Muscle layer of colon (tissue), 2 donors: ENCODE measurements around the gene SSTR5.
"Not testable (repeated sequence)": the region's sequence is repeated elsewhere in the genome, so short reads cannot be mapped to it uniquely, and the experiment has no call there.

Experiments
- H3K27ac ChIP-seq: one replicate; pipeline ENCODE4 v1.7.0; 2013; ENCODE audit warnings: low read depth, mild to moderate bottlenecking, low read length, moderate library complexity
- H3K27me3 ChIP-seq, 2 donors: one replicate each; pipeline ENCODE4 v1.7.0; 2013; ENCODE audit warnings: low read length in 2 of 2, mild to moderate bottlenecking in 2 of 2; ENCODE audit not compliant: insufficient read depth in 2 of 2, control insufficient read depth in 1 of 2
- H3K36me3 ChIP-seq: one replicate; pipeline ENCODE4 v1.7.0; 2013; ENCODE audit warnings: mild to moderate bottlenecking, low read length; ENCODE audit not compliant: insufficient read depth
- H3K4me1 ChIP-seq: one replicate; pipeline ENCODE4 v1.7.0; 2013; ENCODE audit warnings: mild to moderate bottlenecking, low read length; ENCODE audit not compliant: insufficient read depth
- H3K4me3 ChIP-seq, 2 donors: one replicate each; pipeline ENCODE4 v1.7.0; 2013; ENCODE audit warnings: low read length in 2 of 2, low read depth in 1 of 2, mild to moderate bottlenecking in 1 of 2, moderate library complexity in 1 of 2
- H3K9ac ChIP-seq: one replicate; pipeline ENCODE4 v1.7.0; 2013; ENCODE audit warnings: low read length
- H3K9me3 ChIP-seq: one replicate; pipeline ENCODE4 v1.7.0; 2013; ENCODE audit warnings: mild to moderate bottlenecking, low read length
- donor health status: abdominal sarcoma.
- donor health status: Adenocarcinoma of cecum.

Gene SSTR5

DNA sequence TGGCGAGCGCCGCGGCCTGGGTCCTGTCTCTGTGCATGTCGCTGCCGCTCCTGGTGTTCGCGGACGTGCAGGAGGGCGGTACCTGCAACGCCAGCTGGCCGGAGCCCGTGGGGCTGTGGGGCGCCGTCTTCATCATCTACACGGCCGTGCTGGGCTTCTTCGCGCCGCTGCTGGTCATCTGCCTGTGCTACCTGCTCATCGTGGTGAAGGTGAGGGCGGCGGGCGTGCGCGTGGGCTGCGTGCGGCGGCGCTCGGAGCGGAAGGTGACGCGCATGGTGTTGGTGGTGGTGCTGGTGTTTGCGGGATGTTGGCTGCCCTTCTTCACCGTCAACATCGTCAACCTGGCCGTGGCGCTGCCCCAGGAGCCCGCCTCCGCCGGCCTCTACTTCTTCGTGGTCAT is 6.8 kb downstream of the SSTR5 start:
- H3K9me3 ChIP-seq: no peaks in the 10 kb centered on the region
- no peak overlapping the region for H3K4me3 ChIP-seq
- H3K36me3 ChIP-seq: no peaks in the 10 kb centered on the region
- H3K27me3 ChIP-seq: peaks cover 0 to 70% of the 10 kb centered on the region in 2 donors
- H3K4me1 ChIP-seq: no peaks in the 10 kb centered on the region
- no peak overlapping the region for H3K27ac ChIP-seq
- H3K9ac ChIP-seq: no peak overlapping the region

DNA sequence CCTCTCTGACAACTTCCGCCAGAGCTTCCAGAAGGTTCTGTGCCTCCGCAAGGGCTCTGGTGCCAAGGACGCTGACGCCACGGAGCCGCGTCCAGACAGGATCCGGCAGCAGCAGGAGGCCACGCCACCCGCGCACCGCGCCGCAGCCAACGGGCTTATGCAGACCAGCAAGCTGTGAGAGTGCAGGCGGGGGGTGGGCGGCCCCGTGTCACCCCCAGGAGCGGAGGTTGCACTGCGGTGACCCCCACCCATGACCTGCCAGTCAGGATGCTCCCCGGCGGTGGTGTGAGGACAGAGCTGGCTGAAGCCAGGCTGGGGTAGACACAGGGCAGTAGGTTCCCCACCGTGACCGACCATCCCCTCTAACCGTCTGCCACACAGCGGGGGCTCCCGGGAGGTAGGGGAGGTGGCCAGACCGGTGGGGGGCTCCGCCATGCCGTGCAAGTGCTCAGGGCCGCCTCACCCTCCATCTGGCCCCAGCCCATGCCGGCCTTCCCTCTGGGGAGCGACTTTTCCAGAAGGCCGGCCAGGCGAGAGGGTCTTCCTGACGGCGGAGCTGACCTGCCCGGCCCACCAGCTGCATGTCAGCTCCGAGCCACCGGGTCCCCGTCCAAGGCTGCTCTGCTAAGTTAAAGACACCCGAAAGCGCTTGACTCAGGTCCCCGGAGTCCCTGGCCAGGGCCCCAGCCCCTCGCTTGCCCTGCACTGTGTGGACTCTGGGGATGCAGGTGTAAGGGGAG is 7.4 kb downstream of the SSTR5 start:
- Histone ChIP-seq H3K36me3 (no peaks in the 10 kb centered on the region), H3K4me3 (no peak overlapping the region), H3K27me3 (peaks cover 0 to 70% of the 10 kb centered on the region in 2 donors), H3K4me1 (no peaks in the 10 kb centered on the region), H3K9ac (no peak overlapping the region), H3K27ac (no peak overlapping the region), H3K9me3 (peaks cover 5% of the 10 kb centered on the region)

DNA sequence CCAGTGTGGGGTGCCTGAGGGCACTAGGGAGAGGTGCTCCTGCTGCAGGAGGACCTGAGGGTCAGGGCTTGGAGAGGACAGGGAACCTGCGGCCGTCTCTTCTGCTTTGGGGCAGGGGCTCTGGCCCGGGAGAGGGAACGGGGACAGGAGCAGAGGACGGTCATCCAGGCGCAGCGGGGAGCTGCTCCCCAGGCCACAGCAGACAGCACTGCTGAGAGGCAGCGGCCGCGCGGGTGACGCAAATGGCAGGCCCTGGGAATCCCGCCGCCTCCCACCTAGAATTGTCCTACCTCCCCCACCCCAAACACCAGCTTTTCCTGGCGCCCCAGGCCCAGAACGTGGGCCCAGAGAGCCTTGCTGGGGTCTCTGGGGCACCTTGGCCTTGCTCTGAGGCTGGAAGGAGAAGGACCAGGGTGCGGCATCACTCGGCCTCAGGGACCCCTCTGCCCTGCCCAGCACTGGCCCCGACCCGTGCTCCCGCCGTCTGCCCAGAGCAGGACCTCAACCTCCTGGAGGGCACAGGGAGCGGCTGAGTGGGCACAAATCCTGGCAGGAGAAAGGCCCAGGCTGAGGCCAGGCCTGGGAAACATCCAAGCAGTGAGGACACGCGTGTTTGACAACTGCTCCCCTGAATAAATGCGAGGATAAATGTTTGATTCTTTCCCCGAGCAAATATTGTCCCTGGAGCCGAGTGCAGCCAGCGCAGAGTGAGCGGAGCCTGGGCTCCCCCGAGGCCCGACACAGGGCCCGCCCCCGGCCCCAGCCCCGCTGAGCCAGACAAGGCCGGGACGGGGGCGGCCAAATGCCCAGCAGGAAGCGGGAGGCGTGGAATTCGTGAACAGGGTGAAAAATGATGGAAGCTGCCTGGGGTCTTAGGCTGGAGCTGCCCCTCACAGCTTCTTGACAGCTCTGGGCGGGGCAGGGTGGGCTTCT is 8.5 kb downstream of the SSTR5 start:
- Histone ChIP-seq H3K36me3 (no peaks in the 10 kb centered on the region), H3K9me3 (peaks cover 9% of the 10 kb centered on the region), H3K27ac (no peak overlapping the region), H3K4me3 (no peak overlapping the region), H3K4me1 (no peaks in the 10 kb centered on the region), H3K9ac (no peak overlapping the region), H3K27me3 (peaks cover 0 to 70% of the 10 kb centered on the region in 2 donors)

- Histone ChIP-seq H3K4me1 (no peaks in the 10 kb centered on the region), H3K9ac (no peak overlapping the region), H3K9me3 (peaks cover 9% of the 10 kb centered on the region), H3K27me3 (peaks cover 0 to 72% of the 10 kb centered on the region in 2 donors), H3K4me3 (no peak overlapping the region), H3K27ac (no peak overlapping the region), H3K36me3 (no peaks in the 10 kb centered on the region)
Observed at GRCh38 chr16:1081734-1082265, 9.3 kb downstream of the SSTR5 start.

DNA sequence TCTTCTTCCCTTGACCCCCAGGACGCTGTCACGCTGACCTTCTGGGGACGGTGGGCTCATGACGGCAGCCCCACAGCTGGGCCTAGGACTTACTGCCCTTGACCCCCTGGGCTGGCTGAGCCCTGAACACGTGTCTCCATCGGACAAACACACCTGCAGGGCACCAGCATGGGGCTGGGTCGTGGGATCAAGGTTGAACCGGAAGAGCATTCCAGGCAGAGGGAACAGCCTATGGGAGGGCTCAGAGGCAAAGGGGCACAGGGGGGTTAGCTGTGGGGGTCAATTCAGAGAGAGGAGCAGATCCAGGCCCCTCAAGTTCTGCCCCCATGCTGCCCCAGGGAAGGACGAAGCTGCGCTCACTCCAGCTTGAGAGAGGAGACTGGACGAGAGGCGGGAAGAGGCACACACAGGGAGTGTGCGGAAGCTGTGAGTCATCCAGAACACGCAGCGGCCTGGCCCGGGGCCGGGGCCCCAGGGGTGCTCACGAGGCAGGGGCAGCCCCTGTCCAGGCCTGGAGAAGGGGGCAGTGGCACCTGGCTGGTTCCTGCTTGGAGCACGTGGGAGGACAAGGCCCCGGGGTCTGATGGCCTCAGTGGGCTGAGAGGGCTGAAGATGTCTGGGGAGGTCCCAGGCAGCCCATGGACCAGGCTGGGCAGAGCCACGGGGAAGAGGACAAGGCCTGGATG is 9.9 kb downstream of the SSTR5 start:
- Histone ChIP-seq H3K4me1 (no peaks in the 10 kb centered on the region), H3K9me3 (peaks cover 9% of the 10 kb centered on the region), H3K9ac (no peak overlapping the region), H3K36me3 (no peaks in the 10 kb centered on the region), H3K4me3 (no peak overlapping the region), H3K27ac (no peak overlapping the region), H3K27me3 (peaks cover 0 to 72% of the 10 kb centered on the region in 2 donors)

- Histone ChIP-seq H3K9me3 (peaks cover 9% of the 10 kb centered on the region), H3K4me1 (no peaks in the 10 kb centered on the region), H3K4me3 (no peak overlapping the region), H3K27me3 (peaks cover 4 to 71% of the 10 kb centered on the region in 2 donors), H3K27ac (no peak overlapping the region), H3K36me3 (no peaks in the 10 kb centered on the region), H3K9ac (no peak overlapping the region)
Observed at GRCh38 chr16:1082952-1083675, 10.6 kb downstream of the SSTR5 start.

DNA sequence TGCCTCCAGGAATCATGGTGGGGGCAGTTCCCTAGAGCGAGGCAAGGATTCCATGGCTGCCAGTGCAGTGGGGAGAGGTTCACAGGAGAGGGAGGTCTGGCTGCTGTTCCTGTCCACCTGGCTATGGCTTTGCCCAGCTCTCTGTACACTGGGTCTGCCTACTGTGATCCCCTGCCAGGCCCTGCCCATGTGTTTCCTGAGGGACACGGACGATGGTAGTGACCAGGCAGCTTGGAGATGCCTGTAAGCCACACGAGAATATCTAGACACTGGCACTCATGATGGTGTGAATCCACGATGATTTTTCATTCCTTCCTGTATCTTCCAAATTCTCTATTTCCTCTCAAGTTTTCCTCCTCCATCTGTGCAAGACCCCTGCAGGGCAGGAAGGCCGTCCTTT is 12.4 kb downstream of the SSTR5 start:
- no peaks in the 10 kb centered on the region for H3K36me3 ChIP-seq
- H3K9ac ChIP-seq: no peak overlapping the region
- H3K27ac ChIP-seq: no peak overlapping the region
- H3K4me3 ChIP-seq: no peak overlapping the region
- no peaks in the 10 kb centered on the region for H3K4me1 ChIP-seq
- peaks cover 9% of the 10 kb centered on the region for H3K9me3 ChIP-seq
- peaks cover 9 to 73% of the 10 kb centered on the region in 2 donors for H3K27me3 ChIP-seq

DNA sequence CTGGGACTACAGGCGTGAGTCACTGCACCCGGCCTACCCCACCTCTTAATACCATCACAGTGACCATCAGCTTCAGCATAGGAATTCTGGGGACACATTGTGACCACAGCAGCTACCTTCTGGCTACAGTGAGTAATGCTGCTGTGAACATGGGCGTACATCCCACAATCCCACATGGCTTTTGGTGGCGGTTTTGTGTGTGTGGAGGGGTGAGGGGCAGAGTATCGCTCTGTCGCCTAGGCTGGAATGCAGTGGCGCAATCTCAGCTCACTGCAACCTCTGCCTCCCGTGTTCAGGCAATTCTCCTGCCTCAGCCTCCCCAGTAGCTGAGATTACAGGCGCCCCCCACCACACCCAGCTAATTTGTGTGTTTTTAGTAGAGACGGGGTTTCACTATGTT is 13.9 kb downstream of the SSTR5 start:
- H3K27me3 ChIP-seq: peaks cover 9 to 73% of the 10 kb centered on the region in 2 donors
- not testable (repeated sequence) for H3K4me1 ChIP-seq, H3K9me3 ChIP-seq, H3K9ac ChIP-seq, H3K4me3 ChIP-seq, H3K36me3 ChIP-seq, H3K27ac ChIP-seq

DNA sequence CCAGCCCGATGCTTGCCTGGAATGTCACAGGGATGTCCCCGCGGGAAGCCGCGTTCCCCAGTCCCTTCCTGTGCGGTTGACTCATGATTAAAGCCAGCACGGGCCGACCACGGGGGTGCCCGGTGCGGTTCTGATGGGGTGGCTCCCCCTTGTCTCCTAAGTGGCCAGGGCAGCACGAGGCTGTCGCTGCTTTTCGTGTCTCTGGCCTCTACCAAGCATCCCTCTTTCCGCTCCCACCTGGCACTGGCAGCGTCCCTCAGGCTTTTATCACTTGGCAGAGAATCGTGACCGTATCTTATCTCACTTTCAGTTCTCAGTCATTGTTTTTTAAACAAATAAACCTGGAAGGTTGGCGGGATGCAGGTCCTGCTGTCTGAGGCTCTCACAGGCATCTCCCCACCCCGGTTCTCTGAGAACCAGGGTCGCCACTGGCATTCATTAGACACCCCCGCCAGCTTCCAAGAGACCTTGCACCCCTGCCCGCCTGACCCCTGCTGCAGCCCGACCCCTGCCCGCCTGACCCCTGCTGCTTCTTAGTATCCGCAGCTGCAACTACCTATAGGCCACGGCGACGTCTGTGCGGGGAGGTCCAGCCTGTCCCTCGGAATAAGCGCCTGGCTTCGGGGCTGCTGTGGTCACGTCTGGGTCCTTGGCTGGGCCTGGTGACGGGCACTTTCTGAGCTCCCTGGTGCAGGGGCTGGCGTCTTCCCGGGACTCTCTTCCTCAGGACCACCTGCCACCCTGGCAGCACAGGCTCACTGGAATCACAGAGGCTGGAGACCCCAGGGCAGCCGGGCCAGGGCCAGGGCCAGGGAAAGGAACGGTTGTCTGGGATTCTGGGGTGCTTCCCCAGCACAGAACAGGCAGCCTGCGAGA is 16.0 kb downstream of the SSTR5 start:
- no peaks in the 10 kb centered on the region for H3K36me3 ChIP-seq
- no peak overlapping the region for H3K27ac ChIP-seq
- H3K4me3 ChIP-seq: no peak overlapping the region
- H3K9me3 ChIP-seq: peaks cover 9% of the 10 kb centered on the region
- peaks cover 9 to 60% of the 10 kb centered on the region in 2 donors for H3K27me3 ChIP-seq
- H3K4me1 ChIP-seq: no peaks in the 10 kb centered on the region
- H3K9ac ChIP-seq: no peak overlapping the region

DNA sequence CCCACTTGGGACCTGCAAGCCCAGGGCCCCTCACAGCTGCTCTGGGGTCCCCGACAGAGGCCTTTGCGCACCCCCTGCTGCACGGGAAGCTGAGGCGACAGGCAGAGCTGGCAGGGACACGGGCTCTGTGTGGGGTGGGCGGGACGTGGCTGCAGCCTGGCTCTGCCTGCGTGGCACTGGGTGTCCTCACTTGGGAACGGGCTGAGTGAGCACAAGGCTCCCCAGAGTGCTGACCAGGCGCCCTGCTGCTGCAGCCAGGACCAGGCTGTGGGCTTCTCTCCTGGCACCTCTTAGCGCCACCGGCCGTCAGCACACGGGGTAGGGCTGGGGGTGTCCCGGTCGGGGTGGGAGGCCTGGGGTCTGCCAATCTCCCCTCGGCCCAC is 16.9 kb downstream of the SSTR5 start:
- no peaks in the 10 kb centered on the region for H3K36me3 ChIP-seq
- peaks cover 9 to 54% of the 10 kb centered on the region in 2 donors for H3K27me3 ChIP-seq
- no peaks in the 10 kb centered on the region for H3K4me1 ChIP-seq
- H3K4me3 ChIP-seq: no peak overlapping the region
- H3K27ac ChIP-seq: no peak overlapping the region
- H3K9ac ChIP-seq: no peak overlapping the region
- H3K9me3 ChIP-seq: peaks cover 8% of the 10 kb centered on the region
